Measurements from ENCODE around the gene TIRAP.

- TF ChIP-seq RNF2 (IDR thresholded peaks at IDR 0.05) (no peak), MAFK (IDR thresholded peaks at IDR 0.05; ENCODE audit: low read length) (no peak), FOXM1 (IDR thresholded peaks at IDR 0.05; ENCODE audit: low read depth) (no peak), FOXM1 (CRISPR knock-in tag; IDR thresholded peaks at IDR 0.05; ENCODE audit: low read depth) (no peak), EP300 (IDR thresholded peaks at IDR 0.05; ENCODE audit: low read length) (no peak)
These were observed 58.2 kb downstream of the TIRAP start for GRCh38 chr11:126340960-126341606.

All from K562 (cell line).